Measurements from ENCODE around the gene ZNF296.

Gene ZNF296

DNA sequence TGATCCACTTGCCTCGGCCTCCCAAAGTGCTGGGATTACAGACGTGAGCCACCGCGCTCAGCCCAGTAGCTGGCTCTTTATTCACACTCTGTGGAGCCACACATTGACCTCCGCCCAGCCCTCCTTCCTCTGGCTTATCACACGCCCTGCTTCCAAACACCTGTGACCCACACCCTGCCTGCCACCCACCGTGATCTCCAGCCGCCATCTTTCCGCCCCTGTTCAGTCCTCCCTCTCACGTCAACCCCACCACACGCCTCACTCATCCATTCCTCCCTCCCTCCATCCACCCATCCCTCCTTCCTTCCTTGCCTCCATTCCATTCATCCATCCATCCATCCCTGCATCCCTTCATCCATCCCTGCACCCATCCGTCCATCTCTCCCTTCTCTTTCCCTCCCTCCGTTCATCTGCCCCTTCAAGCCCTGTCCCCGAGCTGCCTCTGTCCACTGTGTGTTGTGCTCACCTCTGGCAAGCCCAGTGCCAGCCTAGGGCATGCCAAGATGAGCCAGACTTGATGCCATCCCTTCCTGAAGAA, 17.6 kb downstream of the ZNF296 start:
- no peak overlapping the region for H3K4me3 ChIP-seq (replicated peaks; ENCODE audit: low read depth, low read length)
- TF ChIP-seq, protein P1, sequence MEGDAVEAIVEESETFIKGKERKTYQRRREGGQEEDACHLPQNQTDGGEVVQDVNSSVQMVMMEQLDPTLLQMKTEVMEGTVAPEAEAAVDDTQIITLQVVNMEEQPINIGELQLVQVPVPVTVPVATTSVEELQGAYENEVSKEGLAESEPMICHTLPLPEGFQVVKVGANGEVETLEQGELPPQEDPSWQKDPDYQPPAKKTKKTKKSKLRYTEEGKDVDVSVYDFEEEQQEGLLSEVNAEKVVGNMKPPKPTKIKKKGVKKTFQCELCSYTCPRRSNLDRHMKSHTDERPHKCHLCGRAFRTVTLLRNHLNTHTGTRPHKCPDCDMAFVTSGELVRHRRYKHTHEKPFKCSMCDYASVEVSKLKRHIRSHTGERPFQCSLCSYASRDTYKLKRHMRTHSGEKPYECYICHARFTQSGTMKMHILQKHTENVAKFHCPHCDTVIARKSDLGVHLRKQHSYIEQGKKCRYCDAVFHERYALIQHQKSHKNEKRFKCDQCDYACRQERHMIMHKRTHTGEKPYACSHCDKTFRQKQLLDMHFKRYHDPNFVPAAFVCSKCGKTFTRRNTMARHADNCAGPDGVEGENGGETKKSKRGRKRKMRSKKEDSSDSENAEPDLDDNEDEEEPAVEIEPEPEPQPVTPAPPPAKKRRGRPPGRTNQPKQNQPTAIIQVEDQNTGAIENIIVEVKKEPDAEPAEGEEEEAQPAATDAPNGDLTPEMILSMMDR (IDR thresholded peaks at IDR 0.05; ENCODE audit: low read depth, low read length, missing control alignments), result no peak
- no peak for DNase-seq (ENCODE audit: extremely low read depth, low read depth)

DNA sequence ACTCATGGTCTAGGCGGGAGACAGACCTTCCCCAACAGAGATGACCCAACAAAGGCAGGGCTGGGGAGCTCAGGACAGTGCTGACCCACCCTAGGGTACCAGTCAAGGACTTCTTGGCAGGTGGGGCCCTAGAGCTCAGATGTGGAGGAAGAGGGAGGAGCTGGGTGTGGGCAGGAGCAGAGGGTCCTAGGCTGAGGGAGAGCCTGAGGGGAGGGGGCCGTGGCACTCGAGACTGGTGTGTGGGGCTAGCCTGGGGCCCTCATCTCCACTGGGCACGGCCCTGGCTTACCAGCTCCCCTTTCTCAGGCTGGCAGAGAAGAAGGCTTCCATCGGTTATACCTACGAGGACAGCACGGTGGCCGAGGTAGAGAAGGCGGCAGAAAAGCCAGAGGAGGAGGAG, 18.8 kb downstream of the ZNF296 start:
- no peak overlapping the region for H3K4me3 ChIP-seq (replicated peaks; ENCODE audit: low read depth, low read length)
- TF ChIP-seq, protein P1 (IDR thresholded peaks at IDR 0.05; ENCODE audit: low read depth, low read length, missing control alignments), result no peak
- no peak for DNase-seq (ENCODE audit: extremely low read depth, low read depth)

DNA sequence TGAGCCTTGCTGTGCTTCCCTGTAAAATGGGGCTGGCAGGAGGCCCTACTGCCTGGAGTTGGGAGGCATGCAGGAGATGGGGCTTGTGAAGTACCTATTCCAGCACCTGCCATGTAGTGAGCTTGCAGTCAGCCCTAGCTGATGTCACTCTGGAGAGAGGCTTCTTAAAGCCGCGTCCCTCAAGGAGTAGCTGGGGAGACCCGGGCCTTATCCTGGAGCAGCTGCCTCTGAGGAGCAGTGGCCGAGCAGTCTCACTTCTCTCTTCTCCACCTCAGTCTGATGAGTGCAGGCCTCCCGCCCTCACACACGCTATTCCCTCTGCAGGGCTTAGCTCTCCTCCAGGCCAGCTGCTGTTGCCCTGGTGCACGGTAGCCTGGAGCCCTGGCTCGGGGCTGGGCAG, 19.4 kb downstream of the ZNF296 start:
- H3K4me3 ChIP-seq (replicated peaks; ENCODE audit: low read depth, low read length), result no peak overlapping the region
- TF ChIP-seq, protein P1 (IDR thresholded peaks at IDR 0.05; ENCODE audit: low read depth, low read length, missing control alignments), result no peak
- DNase-seq (ENCODE audit: extremely low read depth, low read depth), result no peak

DNA sequence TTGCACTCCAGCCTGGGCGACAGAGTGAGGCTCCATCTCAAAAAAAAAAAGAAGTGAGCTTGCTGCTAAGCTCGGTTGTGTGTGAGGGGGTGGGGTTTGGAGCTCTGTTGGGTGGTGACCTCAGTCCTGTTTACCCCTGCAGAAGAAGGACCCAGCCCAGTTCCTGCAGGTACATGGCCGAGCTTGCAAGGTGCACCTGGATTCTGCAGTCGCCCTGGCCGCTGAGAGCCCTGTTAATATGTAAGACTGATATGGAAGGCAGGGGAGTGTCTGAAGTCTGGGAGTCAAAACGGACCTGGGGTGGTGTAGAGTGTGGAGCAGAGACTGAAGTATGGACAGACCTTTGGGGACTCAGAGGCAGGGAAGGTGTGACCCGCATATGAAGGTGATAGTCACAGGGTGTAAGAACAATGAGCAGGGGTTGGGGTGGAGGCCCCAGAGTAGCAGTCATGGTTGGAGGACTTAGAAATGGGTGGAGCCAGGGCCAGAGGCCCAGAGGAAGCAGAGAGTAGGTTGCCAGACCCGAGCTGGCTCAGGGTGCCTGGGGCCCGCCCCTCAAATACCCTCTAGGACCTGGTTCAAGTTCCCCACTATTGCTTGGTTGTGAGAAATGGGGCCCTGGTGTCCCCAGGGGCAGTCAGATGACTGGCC, 24.2 kb downstream of the ZNF296 start:
- TF ChIP-seq, protein P1 (IDR thresholded peaks at IDR 0.05; ENCODE audit: low read depth, low read length, missing control alignments), result no peak

GRCh38 chr19:45050036-45050435, 26.2 kb downstream of the ZNF296 start:
- H3K4me3 ChIP-seq (replicated peaks; ENCODE audit: low read depth, low read length), result no peak overlapping the region
- no peak for DNase-seq (ENCODE audit: extremely low read depth, low read depth)
- TF ChIP-seq, protein P1 (IDR thresholded peaks at IDR 0.05; ENCODE audit: low read depth, low read length, missing control alignments), result no peak

More for the DNA sequence above, 24.2 kb downstream of the ZNF296 start:
- DNase-seq (ENCODE audit: extremely low read depth, low read depth), result no peak
- H3K4me3 ChIP-seq (replicated peaks; ENCODE audit: low read depth, low read length), result no peak overlapping the region

GRCh38 chr19:45049073-45049736, 27.1 kb downstream of the ZNF296 start:
- TF ChIP-seq, protein P1 (IDR thresholded peaks at IDR 0.05; ENCODE audit: low read depth, low read length, missing control alignments), result no peak
- H3K4me3 ChIP-seq (replicated peaks; ENCODE audit: low read depth, low read length), result no peak overlapping the region
- DNase-seq (ENCODE audit: extremely low read depth, low read depth), result no peak
